Measurements from ENCODE around the gene TBC1D10A. TPM values are rescaled to one million over a fixed set of nuclear protein-coding genes. Genes with fewer than 3 reads are reported as not detected.

The TBC1D10A gene
- total and polyA plus RNA-seq, 2 experiments from 2014 or later, result 3.3 to 8.8 TPM

- TF ChIP-seq ZNF462 (CRISPR knock-in tag; IDR thresholded peaks at IDR 0.05) (no peak), EZH2phosphoT487 (IDR thresholded peaks at IDR 0.05; ENCODE audit: unreplicated experiment) (no peak)
Observed at GRCh38 chr22:30324014-30324730, 2.6 kb downstream of the TBC1D10A start (continued).

GRCh38 chr22:30323246-30323645 lies 3.5 kb downstream of the TBC1D10A start:
- Mint-ChIP-seq H3K27me3 (ENCODE audit: insufficient read depth, low read depth, poor library complexity) (peaks cover 8% of the 10 kb centered on the region), H3K4me1 (peaks cover 25% of the 10 kb centered on the region), H3K27ac (no peak overlapping the region), H3K9me3 (no peaks in the 10 kb centered on the region), H3K4me3 (no peak overlapping the region), H3K36me3 (ENCODE audit: low read depth) (no peaks in the 10 kb centered on the region; the same call in 2 of the 3 replicates)
- H4K20me1 ChIP-seq (replicated peaks; ENCODE audit: insufficient read depth), result peaks cover 4% of the 10 kb centered on the region; the same call in 1 of the 2 replicates
- no peak overlapping the region for H2AFZ ChIP-seq
- H3K4me2 ChIP-seq, result no peak overlapping the region
- no peaks in the 10 kb centered on the region for H3K27me3 ChIP-seq (ENCODE audit: insufficient read depth)
- no peak overlapping the region for H3K27ac ChIP-seq (ENCODE audit: low read depth)
- no peaks in the 10 kb centered on the region for H3K36me3 ChIP-seq (ENCODE audit: insufficient read depth)
- no peaks in the 10 kb centered on the region for H3K79me2 ChIP-seq (replicated peaks; ENCODE audit: insufficient read depth)
- no peak for DNase-seq (ENCODE audit: low spot score)
- H3K9me2 ChIP-seq (ENCODE audit: insufficient read depth), result no peaks in the 10 kb centered on the region
- no peak overlapping the region for H3K4me3 ChIP-seq
- no peak for ATAC-seq
- H3F3A ChIP-seq (replicated peaks; ENCODE audit: low read depth), result peaks cover 4% of the 10 kb centered on the region; the same call in 1 of the 2 replicates
- peaks cover 6% of the 10 kb centered on the region for H3K4me1 ChIP-seq (ENCODE audit: insufficient read depth)
- TF ChIP-seq ZNF114 (CRISPR knock-in tag; IDR thresholded peaks at IDR 0.05), result no peak
- no peak for TF ChIP-seq STAT1 (IDR thresholded peaks at IDR 0.05; ENCODE audit: unreplicated experiment)
- TF ChIP-seq JUNB (IDR thresholded peaks at IDR 0.05; ENCODE audit: unreplicated experiment), result no peak
- no peak for TF ChIP-seq CREB1 (CRISPR knock-in tag; IDR thresholded peaks at IDR 0.05; ENCODE audit: low read depth)
- TF ChIP-seq ZNF462 (CRISPR knock-in tag; IDR thresholded peaks at IDR 0.05), result no peak
- no peak for TF ChIP-seq EZH2 (IDR thresholded peaks at IDR 0.05; ENCODE audit: low read depth, unreplicated experiment)
- no peak for TF ChIP-seq NANOG (IDR thresholded peaks at IDR 0.05; ENCODE audit: borderline replicate concordance)
